GM19043 (cell line): Measurements from ENCODE around the gene EPHB1.

Experiments used
- ATAC-seq: cut with Tn5 transposase; IDR thresholded peaks from one replicate; pipeline ENCODE4 v1.9.1; 2021; ENCODE audit warnings: low read depth; ENCODE audit not compliant: unreplicated experiment

EPHB1 gene

GRCh38 chr3:134873789-134874188, 78.7 kb downstream of the EPHB1 start:
- no peak for ATAC-seq

DNA sequence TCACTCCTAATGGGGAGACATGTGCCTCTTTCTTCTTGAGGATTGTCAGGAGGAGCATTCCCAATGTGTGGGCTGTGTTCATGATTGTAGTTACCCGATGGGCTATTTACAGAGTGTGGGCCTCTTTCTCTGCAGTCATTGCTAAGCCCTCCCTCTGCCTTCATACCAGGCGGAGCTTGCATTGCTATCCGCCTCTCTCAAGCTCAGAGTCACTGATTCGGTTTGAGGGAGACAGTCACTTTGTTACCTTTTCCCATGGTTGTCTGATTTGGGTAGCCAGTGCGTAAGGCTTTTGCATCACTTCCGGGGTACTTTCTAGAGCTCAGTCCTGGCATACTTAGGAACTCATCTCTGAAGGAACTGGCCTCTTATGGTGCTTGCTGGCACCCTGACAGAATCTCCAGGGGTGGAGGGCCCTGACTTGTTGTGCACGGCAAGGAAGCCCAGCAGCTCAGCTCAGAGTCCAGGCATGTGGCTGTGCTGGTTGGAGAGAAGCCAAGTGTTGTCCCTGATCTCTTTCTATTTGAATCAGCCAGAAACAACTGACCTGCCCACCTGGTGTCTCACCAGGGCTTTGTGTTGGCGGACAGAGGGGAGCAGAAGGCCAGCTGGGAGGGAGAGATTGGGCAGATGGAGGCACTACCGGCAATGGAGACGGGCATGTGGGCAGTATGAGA, 79.8 kb downstream of the EPHB1 start:
- ATAC-seq, result peak; percentile 30

- no peak for ATAC-seq
Measured at GRCh38 chr3:134876836-134877235, 81.8 kb downstream of the EPHB1 start.

- ATAC-seq, result no peak
Measured at GRCh38 chr3:134877788-134878187, 82.7 kb downstream of the EPHB1 start.

GRCh38 chr3:134879990-134880389, 84.9 kb downstream of the EPHB1 start:
- no peak for ATAC-seq

- no peak for ATAC-seq
Measured at GRCh38 chr3:134880431-134880830, 85.4 kb downstream of the EPHB1 start.

DNA sequence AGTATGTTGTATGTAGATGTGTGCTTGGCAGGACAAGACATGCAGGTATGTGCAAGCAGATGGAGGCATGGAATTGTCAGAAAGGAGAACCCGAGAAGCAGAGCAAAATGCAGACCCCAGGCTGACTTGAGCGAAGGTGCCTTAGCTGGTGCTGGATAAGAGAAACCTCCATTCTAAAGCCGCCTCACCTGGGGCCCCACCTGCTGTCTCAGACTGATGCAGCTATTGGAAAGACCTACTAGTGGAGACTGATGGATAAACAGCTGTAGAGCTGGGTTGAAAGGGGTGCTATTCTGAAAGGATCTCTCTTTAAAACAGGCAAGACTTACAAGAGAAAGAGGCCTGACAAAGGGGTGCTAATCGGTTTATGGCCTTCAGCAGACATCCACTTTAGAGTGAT, 86.2 kb downstream of the EPHB1 start:
- no peak for ATAC-seq

- no peak for ATAC-seq
Measured at GRCh38 chr3:134883697-134884385, 88.8 kb downstream of the EPHB1 start.

DNA sequence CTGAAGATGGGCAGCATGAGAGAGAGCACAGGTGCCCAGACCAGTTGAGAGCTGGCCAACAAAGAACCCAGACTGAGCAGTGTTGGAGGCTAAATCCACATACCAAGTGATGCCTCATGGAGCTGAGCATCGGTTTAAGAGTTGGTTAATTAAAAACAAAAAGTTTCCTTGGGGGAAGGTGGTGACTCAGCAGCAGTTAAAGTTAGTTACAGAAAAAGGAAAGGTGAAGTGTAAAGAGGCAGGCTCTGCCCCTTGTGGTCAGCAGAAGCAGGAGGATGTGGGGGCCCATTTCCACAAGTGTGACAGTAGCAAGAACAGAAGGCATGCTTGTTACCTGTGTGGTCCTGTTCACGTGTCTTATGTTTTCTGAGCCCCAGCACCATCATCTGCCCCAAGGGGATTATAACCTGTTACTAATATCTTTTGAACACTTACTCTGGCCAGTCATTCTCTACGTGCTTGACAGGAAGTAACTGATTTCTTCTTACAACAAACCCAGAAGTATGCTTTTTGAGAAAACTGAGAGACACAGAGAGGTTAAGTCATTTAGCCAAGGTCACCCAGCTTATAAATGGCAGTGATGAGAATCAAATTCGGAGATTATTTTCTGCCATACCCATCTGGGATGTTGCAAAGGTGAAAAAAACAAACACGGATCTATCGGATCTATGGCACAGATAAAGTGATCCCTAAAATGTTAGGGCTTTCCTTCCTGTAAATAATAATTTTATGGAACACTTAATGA, 91.0 kb downstream of the EPHB1 start:
- peak; percentile 93 for ATAC-seq

DNA sequence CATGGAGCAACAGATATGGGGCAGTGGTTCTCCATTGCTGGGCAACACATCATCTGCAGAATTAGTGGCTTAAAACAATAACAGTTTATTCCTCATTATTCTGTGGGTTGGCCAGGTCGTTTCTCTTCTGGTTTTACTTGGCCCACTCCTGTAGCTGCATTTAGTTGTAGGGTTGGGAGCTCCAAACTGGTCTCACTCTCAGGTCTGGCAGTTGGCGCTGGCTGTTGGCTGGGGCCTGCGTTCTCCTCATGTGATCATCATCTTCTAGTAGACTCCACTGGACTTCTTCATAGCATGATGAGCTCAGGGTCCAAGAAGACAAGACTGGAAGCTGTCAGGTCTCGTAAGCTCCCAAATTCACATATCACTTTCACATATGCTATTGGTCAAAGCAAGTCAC, 91.9 kb downstream of the EPHB1 start:
- ATAC-seq, result no peak

DNA sequence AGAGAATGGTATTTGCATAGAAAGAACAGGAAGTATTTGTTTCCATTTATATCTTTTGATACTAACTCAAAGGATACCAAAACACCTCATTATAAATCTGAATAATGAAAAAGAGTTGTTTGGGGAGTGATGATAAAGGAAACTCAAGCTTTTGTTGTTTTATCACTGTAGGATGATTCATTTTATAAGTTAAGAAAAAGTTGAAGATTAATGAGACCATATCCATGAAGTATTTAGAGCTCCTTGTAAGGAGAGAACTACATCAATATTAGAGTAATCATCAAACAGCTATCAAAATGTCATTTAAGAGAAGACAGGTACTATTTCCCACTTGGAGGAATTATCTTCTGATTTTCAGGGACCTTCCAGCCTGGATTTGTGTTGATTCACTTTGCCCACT, 92.5 kb downstream of the EPHB1 start:
- ATAC-seq, result no peak

DNA sequence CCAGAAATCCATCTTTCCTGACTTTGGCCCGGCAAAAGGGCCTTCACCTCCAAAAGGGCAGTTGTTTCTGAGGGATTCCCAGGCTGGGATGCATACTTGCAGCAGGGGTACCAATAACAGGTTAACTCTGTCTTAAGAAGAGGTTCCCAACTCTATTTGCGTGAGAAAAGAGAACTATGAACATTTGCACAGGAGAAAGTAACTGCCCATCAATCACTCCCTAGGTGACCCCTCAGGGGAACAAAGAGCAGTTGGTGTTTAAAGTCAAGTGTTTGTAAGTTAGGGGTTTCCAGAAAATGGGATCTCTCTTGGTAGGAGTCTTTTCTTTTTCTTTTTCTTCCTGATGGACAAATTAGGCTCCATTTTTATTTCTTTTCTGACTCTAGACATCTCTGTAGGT, 97.3 kb downstream of the EPHB1 start:
- ATAC-seq, result no peak

DNA sequence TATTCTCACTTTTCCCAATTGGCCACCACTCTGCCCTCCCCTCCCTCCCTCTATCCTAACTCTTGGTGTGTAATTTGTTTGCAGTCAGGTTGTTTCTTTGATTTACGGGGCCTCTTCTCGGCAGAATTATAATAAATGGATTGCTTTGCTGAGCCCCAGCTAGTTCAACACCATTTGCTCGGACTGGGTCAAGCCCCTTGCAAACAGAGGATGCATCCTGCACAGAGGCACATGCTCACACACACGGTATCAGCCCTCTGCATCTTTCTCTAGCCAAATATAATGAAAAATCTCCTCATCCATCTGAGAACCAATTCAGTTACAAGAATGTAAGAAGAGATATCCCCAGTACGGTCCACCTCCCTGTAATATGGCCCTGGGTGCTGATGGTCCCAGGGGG, 97.7 kb downstream of the EPHB1 start:
- no peak for ATAC-seq

DNA sequence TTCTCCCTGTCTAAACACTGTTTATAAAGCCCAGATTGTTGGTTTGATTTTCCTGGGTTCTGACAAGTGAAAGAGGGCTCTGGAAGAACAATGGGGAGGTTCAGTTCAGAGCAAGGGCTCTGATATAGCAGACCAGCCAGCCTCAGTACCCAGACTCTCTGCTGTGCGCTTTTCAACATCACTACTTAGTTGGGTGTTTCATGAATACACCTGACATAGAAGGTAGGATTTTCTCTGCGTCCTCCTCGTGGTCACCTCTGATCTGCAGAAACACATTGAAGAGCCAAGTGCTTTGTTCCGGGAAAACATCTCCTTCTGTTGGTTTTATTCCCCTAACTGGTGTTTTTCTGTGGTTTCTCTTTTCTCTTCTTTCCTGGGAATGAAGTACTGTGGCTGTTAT, 99.5 kb downstream of the EPHB1 start:
- no peak for ATAC-seq

DNA sequence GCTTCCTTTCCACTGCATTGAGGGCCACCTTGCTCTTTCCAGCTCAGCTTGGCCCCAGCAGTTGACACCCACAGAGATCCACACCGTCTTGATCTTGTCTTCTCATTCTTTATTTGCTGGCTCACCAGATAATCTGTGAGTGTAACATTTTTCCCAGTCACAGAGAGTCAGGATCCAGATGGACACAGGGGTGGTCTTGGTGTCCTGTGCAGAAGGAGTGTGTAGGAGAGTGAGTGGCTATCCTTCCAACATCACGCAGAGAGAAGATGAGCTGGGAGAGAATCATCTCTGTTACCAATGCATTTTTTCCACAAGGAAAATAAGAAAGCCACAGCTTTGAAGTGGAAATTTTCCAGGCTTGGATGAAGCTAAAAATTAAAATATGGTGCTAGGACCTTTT, 100.1 kb downstream of the EPHB1 start:
- no peak for ATAC-seq

DNA sequence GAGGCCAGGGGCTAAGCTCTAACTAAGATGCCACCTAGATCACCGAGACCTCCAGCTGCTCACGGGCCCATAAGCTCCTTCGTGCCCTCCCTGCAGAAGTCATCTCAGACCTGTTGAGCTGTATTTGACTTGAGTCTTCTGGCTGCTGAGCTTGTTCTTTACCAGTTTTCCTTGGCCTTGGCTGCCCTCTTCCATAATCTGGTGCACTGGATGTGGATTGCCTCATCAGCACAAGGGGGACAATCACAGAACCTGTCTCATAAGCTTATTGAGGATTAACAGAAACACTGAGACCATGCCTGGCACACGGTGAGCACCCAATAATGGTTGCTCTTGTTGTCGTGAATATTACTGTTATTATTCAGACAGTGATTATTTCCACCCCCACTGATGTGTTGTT, 101.1 kb downstream of the EPHB1 start:
- ATAC-seq, result no peak

DNA sequence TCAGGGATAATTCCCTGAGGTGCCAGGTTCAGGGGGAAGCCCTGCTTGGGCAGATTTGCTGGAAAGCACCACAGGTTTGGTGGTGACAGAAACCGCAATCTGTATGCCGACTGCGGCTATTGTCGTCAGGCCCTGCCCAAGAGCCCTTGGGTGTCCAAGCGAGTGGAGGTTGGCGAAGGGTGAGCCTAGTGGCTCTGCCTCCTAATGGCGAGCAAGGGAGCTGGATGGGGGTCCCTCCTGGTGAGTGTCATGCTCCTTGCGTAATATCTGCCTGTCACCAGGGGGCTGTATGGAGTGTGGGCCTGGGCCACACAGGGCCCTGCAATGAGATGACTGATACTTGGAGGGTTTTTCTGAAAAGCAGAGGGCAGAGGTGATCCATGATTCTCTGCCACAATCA, 101.6 kb downstream of the EPHB1 start:
- no peak for ATAC-seq

GRCh38 chr3:134897391-134898141, 102.5 kb downstream of the EPHB1 start:
- ATAC-seq, result no peak

DNA sequence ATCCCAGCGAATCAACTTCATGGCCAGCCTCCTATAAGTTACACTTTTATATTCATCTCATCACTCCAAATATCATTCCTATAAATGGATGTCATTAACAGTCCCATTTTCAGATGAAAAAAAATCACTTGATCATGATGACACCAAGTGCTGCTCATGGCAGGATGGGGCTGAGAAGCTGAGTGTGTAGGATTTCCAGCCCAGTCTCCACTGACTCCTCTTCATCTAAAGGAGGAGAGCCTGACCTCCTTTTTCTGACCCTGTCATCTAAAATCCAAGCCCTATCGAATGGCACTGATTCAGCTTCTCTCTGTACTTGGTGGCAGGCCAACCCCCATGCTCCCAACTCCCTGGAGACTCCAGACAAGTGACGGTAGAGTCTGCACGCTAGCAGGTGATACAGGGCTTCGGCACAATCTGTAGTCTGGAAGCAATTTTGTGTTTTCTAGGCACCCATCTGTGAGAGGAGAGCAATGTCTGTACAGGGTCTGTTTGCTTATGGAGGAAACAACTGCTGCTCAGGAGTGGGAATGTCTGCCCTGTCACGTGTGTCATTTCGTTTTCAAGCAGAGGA, 103.2 kb downstream of the EPHB1 start:
- ATAC-seq, result no peak

DNA sequence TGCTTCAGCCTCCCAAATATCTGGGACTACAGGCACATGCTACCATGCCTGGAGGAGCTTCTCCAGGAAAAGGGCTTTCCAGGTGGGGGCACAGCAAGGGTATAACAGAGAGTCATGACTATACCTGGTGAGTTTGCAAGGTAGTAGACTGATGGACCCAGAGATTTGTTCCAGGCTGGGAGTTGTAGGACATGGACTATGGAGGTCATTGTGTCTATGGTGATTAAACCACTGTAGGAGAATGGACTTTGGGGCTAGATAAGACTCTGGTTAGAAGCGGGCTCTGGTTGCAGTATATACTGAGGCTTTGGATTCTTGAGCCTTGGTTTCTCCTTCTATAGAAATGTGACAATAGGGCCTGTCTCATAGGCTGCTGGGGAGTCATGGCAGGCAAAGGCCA, 104.7 kb downstream of the EPHB1 start:
- ATAC-seq, result no peak

GRCh38 chr3:134900482-134900881, 105.4 kb downstream of the EPHB1 start:
- ATAC-seq, result no peak
